HG03103 (cell line): ENCODE results near the gene CACNA1C.

Experiments
- ATAC-seq: cut with Tn5 transposase; IDR thresholded peaks from one replicate; pipeline ENCODE4 v1.9.1; 2021; ENCODE audit warnings: low read depth; ENCODE audit not compliant: unreplicated experiment

The CACNA1C gene

GRCh38 chr12:2583642-2584401 lies 531.0 kb downstream of the CACNA1C start:
- ATAC-seq = no peak

- no peak for ATAC-seq
These were observed 533.6 kb downstream of the CACNA1C start for GRCh38 chr12:2586156-2587038.

DNA sequence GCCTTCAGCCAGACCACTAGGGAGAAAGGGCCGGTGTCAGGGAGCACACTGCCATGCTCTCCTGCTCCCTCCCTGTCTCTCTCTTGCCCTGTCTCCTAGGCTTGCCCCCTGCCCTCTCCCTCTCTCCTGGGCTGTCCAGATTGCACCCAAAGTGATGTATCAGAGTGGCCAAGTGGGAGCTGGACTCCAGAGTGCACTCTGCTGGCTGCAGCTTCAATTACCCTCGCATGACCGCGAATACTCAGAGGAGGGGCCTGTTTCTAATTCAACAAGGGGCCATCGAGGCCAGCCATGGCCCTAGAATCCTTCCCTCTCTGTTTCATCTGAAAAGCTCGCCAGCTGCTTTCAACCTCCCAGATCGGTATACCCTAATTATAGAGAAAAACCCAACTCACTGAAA lies 535.6 kb downstream of the CACNA1C start:
- no peak for ATAC-seq

GRCh38 chr12:2589381-2589780 lies 536.6 kb downstream of the CACNA1C start:
- no peak for ATAC-seq

DNA sequence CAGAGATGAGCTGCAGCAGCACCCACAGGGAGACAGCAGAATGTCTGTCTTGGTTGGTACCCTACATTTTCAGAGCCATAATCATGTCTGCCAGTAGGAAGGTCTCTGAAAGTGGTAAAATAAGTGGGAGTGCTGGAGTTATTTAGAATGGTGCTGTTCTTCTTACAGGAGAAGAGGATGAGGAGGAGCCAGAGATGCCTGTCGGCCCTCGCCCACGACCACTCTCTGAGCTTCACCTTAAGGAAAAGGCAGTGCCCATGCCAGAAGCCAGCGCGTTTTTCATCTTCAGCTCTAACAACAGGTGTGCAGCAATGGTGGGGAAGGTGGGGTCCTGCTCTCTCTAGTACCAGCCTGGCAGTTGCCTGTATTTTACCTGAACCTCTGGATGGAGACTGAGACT lies 540.3 kb downstream of the CACNA1C start:
- no peak for ATAC-seq

GRCh38 chr12:2596441-2596840 lies 543.7 kb downstream of the CACNA1C start:
- no peak for ATAC-seq

DNA sequence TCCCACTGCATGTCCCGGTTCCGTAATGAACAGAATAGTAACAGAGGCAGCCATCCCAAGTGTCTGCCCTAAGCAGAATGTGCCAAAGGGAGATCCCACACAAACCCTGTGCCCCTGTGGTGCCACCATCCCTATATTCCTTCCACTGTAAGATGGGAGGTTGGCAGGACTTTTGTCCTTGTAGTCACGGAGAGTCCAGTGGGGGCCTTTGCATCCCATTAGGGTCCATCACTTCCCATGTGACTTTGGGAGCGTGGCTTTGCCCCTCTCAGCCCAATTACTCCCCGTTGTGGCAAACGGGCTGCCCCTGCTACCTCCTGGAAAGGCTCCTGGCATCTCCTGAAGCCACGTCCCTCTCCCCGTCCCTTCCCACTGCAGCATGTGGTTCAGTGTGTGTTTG lies 552.5 kb downstream of the CACNA1C start:
- ATAC-seq = no peak

DNA sequence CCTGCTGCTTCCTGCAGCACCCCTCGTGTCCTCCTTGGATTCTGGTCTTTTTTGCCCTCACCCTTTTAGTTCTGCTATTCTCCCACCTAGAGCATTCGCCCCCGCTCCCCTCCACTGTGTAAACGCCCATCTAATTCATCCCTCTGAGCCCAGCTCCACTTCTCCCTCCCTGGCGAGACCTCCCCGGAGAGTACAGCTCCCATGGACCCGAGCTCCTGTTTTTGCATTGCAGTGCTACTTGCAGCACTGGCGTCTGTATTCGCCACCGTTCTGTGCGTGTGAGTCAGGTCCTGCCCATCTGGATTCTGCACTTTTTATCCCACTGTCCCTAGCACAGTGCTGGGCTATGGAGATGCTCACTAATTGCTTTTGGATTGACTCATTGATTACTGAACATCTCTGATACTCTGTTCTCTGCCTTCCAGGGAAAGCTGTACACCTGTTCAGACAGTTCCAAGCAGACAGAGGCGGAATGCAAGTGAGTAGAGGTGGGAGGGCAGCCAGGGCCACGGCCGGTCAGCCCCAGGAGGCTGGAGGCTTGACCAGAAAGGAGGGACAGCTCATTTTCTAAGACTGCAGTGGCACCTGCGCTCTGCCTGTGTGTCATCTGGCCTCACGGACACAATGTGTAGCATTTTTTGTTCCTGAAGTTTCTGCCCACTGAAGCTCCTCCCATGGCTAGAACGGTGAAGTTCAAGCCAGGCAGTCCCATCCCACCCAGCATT lies 553.6 kb downstream of the CACNA1C start:
- ATAC-seq = no peak

GRCh38 chr12:2607881-2608607 lies 555.3 kb downstream of the CACNA1C start:
- ATAC-seq = no peak

GRCh38 chr12:2608608-2608945 lies 555.8 kb downstream of the CACNA1C start:
- ATAC-seq = no peak

DNA sequence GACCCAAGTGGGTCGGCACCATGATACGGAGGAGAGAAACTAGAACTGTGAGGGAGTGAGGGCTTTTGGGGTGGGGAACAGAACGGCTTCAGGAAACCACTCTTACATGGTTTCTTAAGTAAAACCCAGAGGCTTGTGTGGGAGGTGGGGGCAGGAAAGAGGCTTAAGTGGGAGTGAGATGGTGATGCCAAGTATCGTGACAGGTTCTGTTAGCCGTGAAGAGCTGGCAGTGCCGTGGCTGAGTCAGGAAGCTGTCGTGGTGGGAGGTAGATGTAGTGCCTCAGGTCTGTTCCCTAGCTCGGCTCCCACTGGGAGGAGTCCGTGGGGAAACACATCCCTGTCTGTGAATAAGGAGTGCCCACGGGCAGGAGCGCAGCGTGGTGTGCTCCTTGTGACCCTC lies 556.2 kb downstream of the CACNA1C start:
- no peak for ATAC-seq

GRCh38 chr12:2610358-2610757 lies 557.6 kb downstream of the CACNA1C start:
- ATAC-seq = no peak

GRCh38 chr12:2613326-2614073 lies 560.7 kb downstream of the CACNA1C start:
- ATAC-seq = no peak

DNA sequence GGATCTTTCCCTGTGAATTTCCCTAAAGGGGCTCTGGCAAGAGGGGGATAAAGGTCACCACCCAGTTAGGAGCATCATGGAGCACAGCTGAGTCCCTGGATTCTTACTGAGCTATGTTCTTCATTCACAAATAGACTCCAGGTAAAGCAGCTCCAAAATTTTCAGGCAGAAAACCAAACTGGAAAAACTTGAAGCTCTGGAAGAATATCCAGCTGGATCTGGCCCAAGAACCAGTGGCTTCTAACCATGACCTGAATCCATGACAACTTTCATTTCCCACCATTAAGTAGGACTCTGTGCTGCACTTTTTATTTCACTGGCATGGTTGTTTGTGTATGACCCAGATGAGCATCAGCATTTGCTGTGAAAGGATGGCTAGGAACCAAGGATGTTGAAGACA lies 561.6 kb downstream of the CACNA1C start:
- ATAC-seq = no peak

GRCh38 chr12:2615665-2616402 lies 563.0 kb downstream of the CACNA1C start:
- ATAC-seq = no peak

DNA sequence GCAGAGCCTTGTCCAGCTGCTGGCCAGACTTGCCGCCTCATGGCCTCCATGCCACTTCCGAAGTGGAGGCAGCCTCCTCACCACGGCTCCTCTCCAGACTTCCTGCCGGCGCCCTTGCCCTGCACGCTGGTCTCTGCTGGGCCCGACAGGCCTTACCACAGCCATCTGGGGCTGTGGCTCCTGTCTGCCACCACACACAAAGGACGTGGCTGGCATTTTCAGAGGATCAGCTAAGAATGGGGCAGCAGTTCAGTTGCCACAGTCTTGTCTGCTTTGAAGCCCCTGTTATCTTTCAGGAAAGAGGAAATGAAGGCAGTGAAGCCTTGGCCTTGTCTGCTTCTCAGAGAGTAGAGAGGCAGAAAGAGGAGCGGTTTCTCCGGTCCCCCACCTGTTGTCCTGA lies 564.0 kb downstream of the CACNA1C start:
- ATAC-seq = no peak

- ATAC-seq = no peak
These were observed 564.6 kb downstream of the CACNA1C start for GRCh38 chr12:2617365-2617764.

DNA sequence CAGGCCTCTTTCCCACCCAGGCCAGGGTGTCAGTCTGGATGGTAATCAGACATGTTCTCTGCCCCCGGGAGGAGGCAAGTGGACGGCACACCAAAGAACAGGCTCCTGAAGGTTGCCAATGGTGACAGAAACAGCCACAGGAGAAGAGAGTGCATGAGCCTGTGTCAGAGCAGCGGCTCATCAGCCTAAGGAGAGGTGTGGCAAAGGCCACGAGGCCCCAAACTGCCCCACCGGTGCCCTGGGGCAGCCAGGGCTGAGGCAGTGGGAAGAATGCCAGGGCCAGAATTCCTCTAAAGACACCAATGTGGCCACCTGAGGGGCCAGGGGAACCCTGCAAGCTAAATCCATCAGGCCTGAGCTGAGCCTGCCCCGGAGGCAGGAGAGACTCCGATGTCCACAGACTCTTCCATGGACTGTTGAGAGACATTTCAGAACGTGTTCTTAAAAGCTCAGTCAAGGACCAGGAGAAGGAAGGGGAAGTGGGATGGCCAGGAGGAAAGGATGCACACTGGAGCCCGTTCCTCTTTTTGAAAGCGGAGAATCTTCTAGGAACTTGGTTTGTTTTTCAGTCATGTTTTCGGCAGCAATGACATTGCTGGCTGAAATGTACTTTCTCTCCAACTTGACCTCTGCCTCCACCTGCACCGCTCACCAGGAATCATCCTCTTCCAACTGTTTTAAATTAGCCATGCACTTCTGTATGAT lies 565.7 kb downstream of the CACNA1C start:
- ATAC-seq = no peak

- ATAC-seq = no peak
These were observed 566.3 kb downstream of the CACNA1C start for GRCh38 chr12:2619136-2619535.
